HG03565 (cell line): ENCODE results near the gene GMDS.
A peak's percentile ranks its signal among the peaks of the same experiment; 100 is the strongest.

Experiments used
- ATAC-seq: cut with Tn5 transposase; IDR thresholded peaks from one replicate; pipeline ENCODE4 v1.9.1; 2021; ENCODE audit warnings: mild to moderate bottlenecking, moderate library complexity; ENCODE audit not compliant: unreplicated experiment

GMDS gene

DNA sequence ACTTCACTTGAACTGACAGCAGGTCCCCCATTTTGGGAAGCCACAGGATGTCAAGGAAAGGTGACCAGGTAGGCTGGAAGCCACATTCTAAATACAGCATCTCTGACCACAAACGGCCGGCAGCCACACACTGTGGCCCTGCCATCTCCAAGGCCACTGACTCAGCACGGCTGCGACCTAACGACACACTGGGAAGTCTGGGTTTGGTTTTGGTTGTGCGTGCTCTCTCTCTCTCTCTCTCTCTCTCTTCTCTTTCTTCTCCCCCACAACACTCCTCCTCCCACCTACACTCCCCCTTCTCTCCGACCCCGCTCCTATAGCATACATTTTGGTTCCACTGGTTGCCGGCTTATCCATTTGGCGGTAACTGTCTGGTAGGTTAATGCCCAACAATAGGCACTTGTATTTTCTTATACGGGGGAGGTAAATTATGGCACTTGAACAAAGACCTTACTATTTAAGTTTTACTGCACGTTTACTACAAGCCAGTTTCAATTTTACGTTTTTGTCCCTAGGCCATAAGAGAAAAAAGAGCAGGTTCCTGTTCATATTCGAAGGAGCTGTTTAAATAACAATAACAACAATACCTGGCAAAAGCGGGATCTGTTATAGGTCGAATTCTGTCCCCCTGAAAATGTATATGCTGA, 103.6 kb downstream of the GMDS start:
- no peak for ATAC-seq

GRCh38 chr6:2140438-2141128, 104.8 kb downstream of the GMDS start:
- ATAC-seq, result no peak

DNA sequence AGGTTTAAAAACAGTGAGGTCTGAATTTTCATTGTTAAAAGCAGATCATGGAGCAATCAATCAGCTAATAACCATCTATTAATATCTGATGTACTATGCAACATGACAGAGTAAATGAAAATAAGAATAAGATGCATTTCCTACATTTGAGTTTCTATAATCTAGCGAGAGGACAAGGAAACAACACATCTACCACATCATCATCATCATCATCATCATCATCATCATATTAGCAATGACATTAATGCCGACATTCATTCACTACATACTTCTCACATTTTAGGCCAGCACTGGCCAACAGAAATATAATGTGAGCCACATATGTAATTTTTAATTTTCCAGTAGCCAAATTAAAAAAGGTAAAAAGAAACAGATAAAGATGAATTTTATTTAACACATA, 110.0 kb downstream of the GMDS start:
- ATAC-seq, result no peak

- ATAC-seq, result no peak
These were observed 110.9 kb downstream of the GMDS start for GRCh38 chr6:2134554-2134953.

DNA sequence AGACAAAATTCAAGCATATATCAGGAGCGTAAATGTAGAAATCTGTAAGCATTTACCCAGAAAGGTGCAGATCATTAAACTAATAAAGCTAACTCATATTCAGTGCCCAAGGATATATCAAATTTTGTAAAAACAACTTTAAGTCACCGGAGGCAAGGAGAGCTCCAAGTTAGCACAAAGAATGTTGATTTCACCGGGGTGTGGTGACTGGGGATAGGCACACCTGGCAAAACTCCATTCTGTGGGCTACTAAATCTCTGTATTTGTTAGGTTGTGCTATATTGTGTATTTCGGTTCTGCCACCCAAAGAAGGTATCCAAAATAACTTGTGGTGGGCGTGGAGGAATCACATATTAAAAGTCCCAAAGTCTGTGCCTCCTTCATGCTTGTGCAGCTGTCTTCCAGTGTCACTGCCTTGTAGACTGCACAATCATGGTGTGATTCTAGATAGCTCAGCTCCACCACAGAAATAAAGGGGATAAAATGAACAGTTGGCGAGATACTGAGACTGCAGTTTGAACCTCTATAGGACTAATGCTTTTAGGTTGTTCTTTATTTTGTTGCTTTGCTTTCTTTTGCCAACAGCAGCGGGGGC, 111.6 kb downstream of the GMDS start:
- no peak for ATAC-seq

GRCh38 chr6:2132916-2133315, 112.5 kb downstream of the GMDS start:
- no peak for ATAC-seq

GRCh38 chr6:2132416-2132815, 113.0 kb downstream of the GMDS start:
- ATAC-seq, result no peak

GRCh38 chr6:2129182-2129621, 116.2 kb downstream of the GMDS start:
- no peak for ATAC-seq

DNA sequence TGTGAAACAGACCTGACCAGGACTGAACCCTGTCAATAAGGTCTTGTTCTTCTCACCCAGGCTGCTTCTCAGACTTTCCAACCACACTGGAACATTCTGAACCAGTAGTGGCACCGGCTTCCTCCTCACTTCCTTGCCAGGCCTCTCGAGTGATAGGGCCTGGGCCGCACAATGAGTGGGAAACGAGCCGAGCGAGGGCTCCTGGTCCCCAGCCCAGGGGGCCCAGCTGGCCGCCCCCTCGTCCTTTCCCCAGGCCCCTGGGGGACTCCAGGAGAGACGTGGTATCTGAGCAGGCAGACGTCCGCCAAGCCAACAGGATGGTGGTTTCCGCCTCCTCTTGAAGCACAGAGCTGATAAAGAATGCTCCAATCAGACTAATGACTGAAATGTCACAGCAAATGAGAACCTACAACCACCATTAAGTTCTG, 117.9 kb downstream of the GMDS start:
- ATAC-seq, result no peak

- ATAC-seq, result no peak
These were observed 119.1 kb downstream of the GMDS start for GRCh38 chr6:2126351-2126750.

DNA sequence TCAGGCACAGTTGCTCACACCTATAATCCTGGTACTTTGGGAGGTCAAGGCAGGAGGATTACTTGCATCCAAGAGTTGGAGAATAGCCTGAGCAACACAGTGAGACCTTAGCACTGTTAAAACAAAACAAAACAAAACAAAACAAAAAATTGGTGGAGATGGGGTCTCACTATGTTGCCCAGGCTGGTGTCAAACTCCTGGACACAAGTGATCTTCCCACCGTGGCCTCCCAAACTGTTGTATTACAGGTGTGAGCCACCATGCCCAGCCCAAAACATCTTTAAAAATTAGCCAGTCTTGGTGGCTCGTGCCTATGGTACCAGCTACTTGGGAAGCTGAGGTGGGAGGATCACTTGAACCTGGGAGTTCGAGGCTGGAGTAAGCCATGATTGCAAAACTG, 120.2 kb downstream of the GMDS start:
- ATAC-seq, result no peak

DNA sequence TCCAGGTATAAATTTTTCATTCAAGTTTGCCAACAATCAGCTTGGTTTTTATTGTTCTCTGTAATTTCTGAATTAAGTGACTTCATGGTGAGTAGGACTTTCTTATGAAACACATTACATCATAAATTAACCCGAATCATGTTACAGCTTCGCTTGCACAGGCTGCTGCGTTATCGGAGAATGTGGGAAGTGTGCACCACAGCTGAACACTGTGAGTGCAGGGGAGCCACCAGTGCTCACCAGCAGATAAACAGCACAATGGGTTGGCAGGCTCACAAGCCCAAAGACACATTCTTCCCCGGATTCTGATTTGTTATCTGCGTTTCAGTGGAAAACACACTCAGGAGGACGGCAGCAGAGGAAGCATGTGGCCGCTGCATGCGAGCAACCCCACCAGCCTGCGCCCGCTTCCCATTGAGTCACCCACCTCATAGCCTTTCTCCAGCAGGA, 121.1 kb downstream of the GMDS start:
- ATAC-seq, result no peak

DNA sequence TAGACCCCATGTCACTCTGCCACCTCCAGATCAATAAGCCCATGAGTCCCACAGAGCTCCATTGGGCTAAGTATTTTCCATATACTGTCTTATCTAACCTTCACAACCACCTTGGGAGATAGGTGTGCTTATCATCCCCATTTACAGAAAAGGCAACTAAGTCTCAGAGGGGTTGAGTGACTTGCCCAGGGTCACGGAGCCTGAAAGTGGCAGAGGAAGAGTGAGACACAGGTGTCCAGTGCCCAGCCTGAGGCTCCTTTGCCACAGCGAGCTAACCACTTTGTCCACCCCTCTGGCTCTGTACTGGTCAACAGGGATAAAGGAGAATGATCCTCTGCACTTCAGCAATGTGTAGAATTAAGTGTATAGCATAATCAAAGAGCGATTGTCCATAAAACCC, 124.5 kb downstream of the GMDS start:
- ATAC-seq, result no peak

DNA sequence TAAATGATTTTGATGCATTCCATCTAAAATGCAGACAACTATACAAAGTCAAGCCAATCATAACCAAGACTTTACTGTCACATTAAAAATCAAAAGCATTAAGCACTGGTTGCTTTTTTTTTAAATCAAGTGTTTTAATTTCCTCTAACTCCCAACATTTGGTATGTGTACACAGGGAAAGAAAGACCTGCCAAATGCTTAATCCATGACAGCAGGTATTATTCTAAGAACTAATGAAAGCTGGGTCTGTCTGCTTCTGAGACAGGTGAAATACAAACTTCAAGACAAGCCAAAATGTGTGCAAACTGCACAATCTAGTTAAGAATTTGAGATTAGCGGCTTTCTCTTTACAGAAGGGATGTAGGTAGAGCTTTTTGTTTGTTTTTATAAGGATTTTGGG, 126.1 kb downstream of the GMDS start:
- ATAC-seq, result no peak

DNA sequence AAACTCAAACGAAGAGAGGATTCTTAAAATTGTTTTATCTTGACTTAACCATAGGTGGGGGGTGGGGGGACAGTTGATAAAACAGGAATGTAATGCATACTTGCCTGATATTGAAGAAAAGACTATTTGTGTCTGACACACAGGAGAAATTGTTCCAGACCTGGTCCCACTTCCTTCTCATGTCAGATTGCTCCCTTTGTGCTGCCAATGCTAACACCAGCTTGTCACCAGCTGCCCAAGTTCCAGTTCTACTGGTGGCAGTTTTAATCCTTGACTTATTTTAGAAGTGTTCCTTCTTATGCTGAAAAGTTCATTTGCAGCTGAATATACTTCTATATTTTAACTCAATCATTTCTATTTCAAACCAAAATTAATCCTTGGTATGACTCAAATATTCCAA, 127.3 kb downstream of the GMDS start:
- no peak for ATAC-seq

DNA sequence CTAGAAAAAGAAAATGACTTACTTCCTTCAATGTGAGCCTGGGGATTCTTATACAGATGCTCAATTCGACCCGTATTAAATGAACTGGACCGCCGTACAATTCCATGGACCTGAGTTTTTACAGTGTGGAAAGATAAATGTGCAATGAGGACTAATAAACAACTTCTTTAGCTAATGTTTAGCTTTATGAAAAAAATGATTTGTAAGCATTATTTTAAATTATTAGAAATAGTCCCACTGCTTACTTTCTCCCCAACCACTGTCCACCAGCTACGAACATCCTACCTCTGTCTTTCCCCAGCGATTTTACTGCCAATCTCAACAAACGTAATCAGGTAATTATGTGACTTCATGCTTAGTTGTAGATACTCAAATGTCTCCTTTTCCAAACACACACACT, 128.0 kb downstream of the GMDS start:
- no peak for ATAC-seq

GRCh38 chr6:2116496-2116895, 128.9 kb downstream of the GMDS start:
- no peak for ATAC-seq

- ATAC-seq, result no peak
These were observed 131.3 kb downstream of the GMDS start for GRCh38 chr6:2114100-2114499.

GRCh38 chr6:2111162-2111677, 134.2 kb downstream of the GMDS start:
- ATAC-seq, result peak; percentile 42

DNA sequence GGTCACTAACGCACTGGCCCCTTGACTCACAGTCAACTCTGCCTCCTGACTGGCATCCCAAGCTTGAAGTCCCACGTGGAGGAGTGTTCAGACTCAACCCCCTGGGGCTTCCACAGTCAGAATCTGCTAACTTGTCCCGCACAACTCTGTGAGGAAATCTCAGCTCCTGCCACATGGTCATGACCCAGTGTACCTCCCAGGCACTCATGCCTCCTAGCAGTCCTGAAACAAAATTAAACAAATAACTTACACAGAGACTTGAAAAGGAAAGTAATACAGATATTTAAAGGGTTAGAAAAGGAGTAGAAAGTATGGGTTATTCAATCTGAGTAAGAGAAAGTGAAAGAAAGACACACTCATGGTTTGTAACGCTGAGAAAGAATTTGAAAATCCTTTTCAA, 134.9 kb downstream of the GMDS start:
- peak; percentile 39 for ATAC-seq

DNA sequence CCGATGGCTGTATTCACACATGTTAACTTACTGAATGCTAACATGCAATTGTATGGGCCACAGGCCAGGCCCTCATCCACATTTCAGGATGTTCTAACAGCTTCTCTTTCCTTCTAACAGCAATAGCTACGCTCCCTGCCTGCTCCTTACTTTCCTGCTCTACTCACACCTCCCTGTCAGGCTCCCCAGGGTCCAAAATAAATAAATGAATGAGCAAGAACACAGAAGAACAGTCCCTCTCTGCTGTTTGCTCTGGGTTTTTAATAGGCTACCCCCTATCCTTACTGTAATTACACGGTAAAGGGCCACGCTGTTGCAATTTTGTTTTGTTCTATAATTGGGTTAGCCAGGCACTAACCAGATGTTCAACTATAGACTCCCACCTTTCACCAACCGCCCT, 135.6 kb downstream of the GMDS start:
- ATAC-seq, result no peak

GRCh38 chr6:2108700-2109306, 136.6 kb downstream of the GMDS start:
- ATAC-seq, result no peak
